HG03558 (cell line): Measurements from ENCODE around the gene RAP1GAP2.

Experiments
- ATAC-seq: cut with Tn5 transposase; IDR thresholded peaks from one replicate; pipeline ENCODE4 v1.9.1; 2021; ENCODE audit warnings: moderate number of reproducible peaks; ENCODE audit not compliant: unreplicated experiment; ENCODE audit errors: extremely low read depth

RAP1GAP2 gene

GRCh38 chr17:2962236-2962635 lies 166.0 kb downstream of the RAP1GAP2 start:
- ATAC-seq, result no peak

GRCh38 chr17:2962729-2963128 lies 166.5 kb downstream of the RAP1GAP2 start:
- no peak for ATAC-seq

GRCh38 chr17:2963332-2964027 lies 167.2 kb downstream of the RAP1GAP2 start:
- ATAC-seq, result no peak

GRCh38 chr17:2964028-2964356 lies 167.8 kb downstream of the RAP1GAP2 start:
- ATAC-seq, result no peak

- no peak for ATAC-seq
Observed at GRCh38 chr17:2964370-2964769, 168.1 kb downstream of the RAP1GAP2 start.

GRCh38 chr17:2964831-2965230 lies 168.6 kb downstream of the RAP1GAP2 start:
- no peak for ATAC-seq

GRCh38 chr17:2965621-2966595 lies 169.7 kb downstream of the RAP1GAP2 start:
- no peak for ATAC-seq

- no peak for ATAC-seq
Observed at GRCh38 chr17:2967515-2967914, 171.3 kb downstream of the RAP1GAP2 start.

GRCh38 chr17:2971851-2972250 lies 175.6 kb downstream of the RAP1GAP2 start:
- no peak for ATAC-seq

- no peak for ATAC-seq
Observed at GRCh38 chr17:2972749-2973148, 176.5 kb downstream of the RAP1GAP2 start.

- ATAC-seq, result no peak
Observed at GRCh38 chr17:2974347-2974746, 178.1 kb downstream of the RAP1GAP2 start.

- ATAC-seq, result no peak
Observed at GRCh38 chr17:2975469-2975958, 179.3 kb downstream of the RAP1GAP2 start.

GRCh38 chr17:2977157-2977556 lies 180.9 kb downstream of the RAP1GAP2 start:
- ATAC-seq, result no peak

- no peak for ATAC-seq
Observed at GRCh38 chr17:2978116-2978515, 181.9 kb downstream of the RAP1GAP2 start.

GRCh38 chr17:2978991-2979390 lies 182.8 kb downstream of the RAP1GAP2 start:
- ATAC-seq, result no peak

- ATAC-seq, result no peak
Observed at GRCh38 chr17:2980211-2980903, 184.1 kb downstream of the RAP1GAP2 start.

GRCh38 chr17:2980904-2981246 lies 184.6 kb downstream of the RAP1GAP2 start:
- no peak for ATAC-seq

GRCh38 chr17:2981325-2981724 lies 185.1 kb downstream of the RAP1GAP2 start:
- ATAC-seq, result no peak

GRCh38 chr17:2982854-2983253 lies 186.6 kb downstream of the RAP1GAP2 start:
- no peak for ATAC-seq

- ATAC-seq, result no peak
Observed at GRCh38 chr17:2983255-2983654, 187.0 kb downstream of the RAP1GAP2 start.

GRCh38 chr17:2985318-2985717 lies 189.1 kb downstream of the RAP1GAP2 start:
- ATAC-seq, result no peak
